Measurements from ENCODE around the gene OR51B5. TPM values are rescaled to one million over a fixed set of nuclear protein-coding genes. Genes with fewer than 3 reads are reported as not detected.

Gene OR51B5
- total RNA-seq, 2 donors from 2014 or later: 0.93 to 1.8 TPM

- Histone ChIP-seq H3K27me3 (ENCODE audit: control insufficient read depth, insufficient read depth, low read length, poor library complexity, severe bottlenecking) (no peaks in the 10 kb centered on the region), H3K36me3 (ENCODE audit: control insufficient read depth, insufficient read depth, low read length) (no peaks in the 10 kb centered on the region), H3K9me3 (ENCODE audit: control insufficient read depth, low read length) (no peaks in the 10 kb centered on the region), H3K4me3 (ENCODE audit: low read length) (no peak overlapping the region), H3K27ac (ENCODE audit: low read depth, low read length) (no peak overlapping the region), H3K4me1 (ENCODE audit: control insufficient read depth, insufficient read depth, low read length) (peaks cover 14% of the 10 kb centered on the region), H3K9ac (ENCODE audit: extremely low read depth, low read length, poor library complexity, severe bottlenecking) (no peak overlapping the region)
- DNase-seq: no peak
- Mint-ChIP-seq H3K27ac (no peak overlapping the region), H3K4me1 (peaks cover 22% of the 10 kb centered on the region), H3K4me3 (no peak overlapping the region), H3K27me3 (ENCODE audit: insufficient read depth) (no peaks in the 10 kb centered on the region), H3K9me3 (no peaks in the 10 kb centered on the region), H3K36me3 (ENCODE audit: low read depth) (no peaks in the 10 kb centered on the region)
- TF ChIP-seq CTCF (conservative IDR thresholded peaks at IDR 0.05): no peak
Measured at GRCh38 chr11:5336331-5336730, 7.0 kb downstream of the OR51B5 start.

- H3K36me3 ChIP-seq (ENCODE audit: control insufficient read depth, insufficient read depth, low read length): no peaks in the 10 kb centered on the region
- WGBS, 2 experiments (ENCODE audit: insufficient coverage in 1 of 2, insufficient read length in 1 of 2): 63% methylated on average over 1 of the region's 1 CpG; no CpG with 5 or more reads in 1 of the 2 experiments
- Mint-ChIP-seq H3K9me3 (peaks cover 2% of the 10 kb centered on the region), H3K27ac (no peak overlapping the region), H3K27me3 (ENCODE audit: insufficient read depth) (no peaks in the 10 kb centered on the region), H3K4me3 (no peak overlapping the region), H3K4me1 (peaks cover 22% of the 10 kb centered on the region), H3K36me3 (ENCODE audit: low read depth) (peaks cover 2% of the 10 kb centered on the region)
- H3K4me1 ChIP-seq (ENCODE audit: control insufficient read depth, insufficient read depth, low read length): peaks cover 14% of the 10 kb centered on the region
- no peak for DNase-seq
- H3K9ac ChIP-seq (ENCODE audit: extremely low read depth, low read length, poor library complexity, severe bottlenecking): no peak overlapping the region
- H3K9me3 ChIP-seq (ENCODE audit: control insufficient read depth, low read length): no peaks in the 10 kb centered on the region
- no peak for TF ChIP-seq CTCF (conservative IDR thresholded peaks at IDR 0.05)
- H3K27ac ChIP-seq (ENCODE audit: low read depth, low read length): no peak overlapping the region
- H3K27me3 ChIP-seq (ENCODE audit: control insufficient read depth, insufficient read depth, low read length, poor library complexity, severe bottlenecking): no peaks in the 10 kb centered on the region
- H3K4me3 ChIP-seq (ENCODE audit: low read length): no peak overlapping the region
Measured at GRCh38 chr11:5335170-5335569, 8.2 kb downstream of the OR51B5 start.

GRCh38 chr11:5324197-5324596 is 19.1 kb downstream of the OR51B5 start, which contains the start of gene OR51B2:
OR51B2 (minus strand) TSS chr11:5324297; CDS start chr11:5324297, 0 bp downstream.
- H3K4me1 Mint-ChIP-seq: no peaks in the 10 kb centered on the region
- no peaks in the 10 kb centered on the region for H3K36me3 Mint-ChIP-seq (ENCODE audit: low read depth)

More at GRCh38 chr11:5324197-5324596, 19.1 kb downstream of the OR51B5 start, which contains the start of gene OR51B2:
- Mint-ChIP-seq H3K4me3 (no peak within 1 kb of the TSS), H3K27ac (no peak within 1 kb of the TSS), H3K27me3 (ENCODE audit: insufficient read depth) (no peaks in the 10 kb centered on the region), H3K9me3 (no peaks in the 10 kb centered on the region)
- no peak for TF ChIP-seq CTCF (conservative IDR thresholded peaks at IDR 0.05)
- Histone ChIP-seq H3K36me3 (ENCODE audit: control insufficient read depth, insufficient read depth, low read length) (no peaks in the 10 kb centered on the region), H3K9ac (ENCODE audit: extremely low read depth, low read length, poor library complexity, severe bottlenecking) (no peak within 1 kb of the TSS), H3K27me3 (ENCODE audit: control insufficient read depth, insufficient read depth, low read length, poor library complexity, severe bottlenecking) (no peaks in the 10 kb centered on the region), H3K4me3 (ENCODE audit: low read length) (no peak within 1 kb of the TSS), H3K4me1 (ENCODE audit: control insufficient read depth, insufficient read depth, low read length) (no peaks in the 10 kb centered on the region), H3K9me3 (ENCODE audit: control insufficient read depth, low read length) (no peaks in the 10 kb centered on the region), H3K27ac (ENCODE audit: low read depth, low read length) (no peak within 1 kb of the TSS)
- DNase-seq: no peak
- 99 to 100% methylated on average over 1 to 2 of the region's 3 CpGs for WGBS, 2 experiments (ENCODE audit: insufficient coverage in 1 of 2, insufficient read length in 1 of 2)
